SU-DHL-6 (cell line): Measurements from ENCODE around the gene UGT3A1.

Source experiments
- H2AFZ ChIP-seq: fragments of 200-600 bp; sonication (generic); 2 replicates; pipeline ENCODE4 v1.6.1; 2014; ENCODE audit warnings: low read depth, mild to moderate bottlenecking, moderate library complexity, mixed read lengths, antibody characterized with exemption, low read length; ENCODE audit not compliant: severe bottlenecking
- H3F3A ChIP-seq: fragments of 200-600 bp; shearing (Covaris generic); 2 replicates; pipeline ENCODE4 v1.6.0; 2016; ENCODE audit warnings: antibody characterized with exemption, mild to moderate bottlenecking; ENCODE audit not compliant: insufficient read depth
- H3K27ac ChIP-seq: fragments of 200-600 bp; sonication (generic); 2 replicates; pipeline ENCODE4 v1.5.1; 2016; ENCODE audit warnings: low read depth, mild to moderate bottlenecking, low read length, moderate library complexity, mixed read lengths
- H3K27me3 ChIP-seq: fragments of 200-600 bp; sonication (generic), shearing (Covaris generic); 2 replicates; pipeline ENCODE4 v1.6.0; 2014; ENCODE audit warnings: mild to moderate bottlenecking, low read length
- H3K36me3 ChIP-seq: fragments of 200-600 bp; sonication (generic); 2 replicates; pipeline ENCODE4 v1.6.1; 2014; ENCODE audit warnings: mild to moderate bottlenecking, low read length, mixed read lengths
- H3K4me2 ChIP-seq: fragments of 300-600, 200-600 bp; shearing (Covaris generic), sonication (generic); 2 replicates; pipeline ENCODE4 v1.6.0; 2014; ENCODE audit warnings: low read length, low read depth, mild to moderate bottlenecking; ENCODE audit not compliant: poor library complexity, severe bottlenecking
- H3K4me3 ChIP-seq: fragments of 200-600 bp; sonication (generic); 2 replicates; pipeline ENCODE4 v1.5.1; 2014; ENCODE audit warnings: antibody characterized with exemption, low read length, mild to moderate bottlenecking, mixed read lengths; ENCODE audit not compliant: insufficient read depth, poor library complexity, severe bottlenecking
- H3K79me2 ChIP-seq: fragments of 200-600 bp; sonication (generic); 2 replicates; pipeline ENCODE4 v1.6.1; 2014; ENCODE audit warnings: mild to moderate bottlenecking, low read length, moderate library complexity; ENCODE audit not compliant: insufficient read depth
- H3K9ac ChIP-seq: fragments of 200-600 bp; sonication (generic); 2 replicates; pipeline ENCODE4 v1.7.0; 2014; ENCODE audit warnings: mild to moderate bottlenecking, low read length
- H3K9me2 ChIP-seq: fragments of 200-600 bp; sonication (generic); replicated peaks from 2 replicates; pipeline ENCODE4 v1.6.1; 2014; ENCODE audit warnings: low read length; ENCODE audit not compliant: insufficient read depth
- H3K9me3 ChIP-seq: fragments of 200-600 bp; sonication (generic); 2 replicates; pipeline ENCODE4 v1.6.1; 2014; ENCODE audit warnings: low read length, mixed read lengths; ENCODE audit not compliant: insufficient read depth
- H4K20me1 ChIP-seq: fragments of 200-600 bp; sonication (generic); 2 replicates; pipeline ENCODE4 v1.6.1; 2014; ENCODE audit warnings: low read depth, mild to moderate bottlenecking, antibody characterized with exemption, low read length, moderate library complexity, mixed read lengths
- EZH2phosphoT487 ChIP-seq: fragments of 200-600 bp; sonication (generic), shearing (Covaris generic); conservative IDR thresholded peaks from 2 replicates; pipeline ENCODE4 v1.6.1; 2018; ENCODE audit warnings: mild to moderate bottlenecking, antibody characterized with exemption, low read length, moderate library complexity, mixed read lengths
- TF ChIP-seq, protein P1 (sequence below): fragments of 200-600 bp; sonication (generic); IDR thresholded peaks from one replicate; pipeline ENCODE4 v1.5.1; 2017; ENCODE audit warnings: antibody characterized with exemption, mild to moderate bottlenecking, low read length, moderate library complexity; ENCODE audit not compliant: insufficient read depth, poor library complexity, severe bottlenecking

UGT3A1 gene

DNA sequence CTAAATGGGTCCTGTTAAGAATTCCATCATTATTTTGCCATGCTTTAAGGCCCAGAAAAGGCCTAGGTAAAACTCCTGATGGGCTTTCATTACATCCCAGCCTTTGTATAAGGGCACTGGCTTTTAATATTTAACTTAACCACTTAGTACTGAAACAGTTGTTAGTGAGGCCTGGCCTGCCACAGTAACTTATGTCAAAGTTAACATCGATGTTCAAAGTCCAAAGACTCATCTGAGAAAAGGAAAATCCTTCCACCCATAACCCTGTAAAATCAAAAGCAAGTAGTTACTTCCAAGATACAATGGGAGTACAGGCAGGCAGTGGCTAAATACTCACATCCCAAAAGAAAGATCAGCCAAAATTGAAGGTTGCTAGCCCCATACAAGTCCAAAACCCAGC lies 15.0 kb upstream of the UGT3A1 start:
- H3K9me2 ChIP-seq, result no peaks in the 10 kb centered on the region
- H3K27me3 ChIP-seq, result no peaks in the 10 kb centered on the region
- H3K79me2 ChIP-seq, result no peaks in the 10 kb centered on the region
- no peaks in the 10 kb centered on the region for H3F3A ChIP-seq
- no peak overlapping the region for H2AFZ ChIP-seq
- TF ChIP-seq, protein P1, sequence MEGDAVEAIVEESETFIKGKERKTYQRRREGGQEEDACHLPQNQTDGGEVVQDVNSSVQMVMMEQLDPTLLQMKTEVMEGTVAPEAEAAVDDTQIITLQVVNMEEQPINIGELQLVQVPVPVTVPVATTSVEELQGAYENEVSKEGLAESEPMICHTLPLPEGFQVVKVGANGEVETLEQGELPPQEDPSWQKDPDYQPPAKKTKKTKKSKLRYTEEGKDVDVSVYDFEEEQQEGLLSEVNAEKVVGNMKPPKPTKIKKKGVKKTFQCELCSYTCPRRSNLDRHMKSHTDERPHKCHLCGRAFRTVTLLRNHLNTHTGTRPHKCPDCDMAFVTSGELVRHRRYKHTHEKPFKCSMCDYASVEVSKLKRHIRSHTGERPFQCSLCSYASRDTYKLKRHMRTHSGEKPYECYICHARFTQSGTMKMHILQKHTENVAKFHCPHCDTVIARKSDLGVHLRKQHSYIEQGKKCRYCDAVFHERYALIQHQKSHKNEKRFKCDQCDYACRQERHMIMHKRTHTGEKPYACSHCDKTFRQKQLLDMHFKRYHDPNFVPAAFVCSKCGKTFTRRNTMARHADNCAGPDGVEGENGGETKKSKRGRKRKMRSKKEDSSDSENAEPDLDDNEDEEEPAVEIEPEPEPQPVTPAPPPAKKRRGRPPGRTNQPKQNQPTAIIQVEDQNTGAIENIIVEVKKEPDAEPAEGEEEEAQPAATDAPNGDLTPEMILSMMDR, result no peak
- no peak for TF ChIP-seq EZH2phosphoT487
- no peaks in the 10 kb centered on the region for H3K36me3 ChIP-seq
- no peak overlapping the region for H3K4me3 ChIP-seq
- H3K27ac ChIP-seq, result no peak overlapping the region
- peaks cover 5% of the 10 kb centered on the region; the same call in 1 of the 2 replicates for H3K9me3 ChIP-seq
- no peak overlapping the region for H3K4me2 ChIP-seq
- no peak overlapping the region for H3K9ac ChIP-seq
- no peaks in the 10 kb centered on the region for H4K20me1 ChIP-seq

DNA sequence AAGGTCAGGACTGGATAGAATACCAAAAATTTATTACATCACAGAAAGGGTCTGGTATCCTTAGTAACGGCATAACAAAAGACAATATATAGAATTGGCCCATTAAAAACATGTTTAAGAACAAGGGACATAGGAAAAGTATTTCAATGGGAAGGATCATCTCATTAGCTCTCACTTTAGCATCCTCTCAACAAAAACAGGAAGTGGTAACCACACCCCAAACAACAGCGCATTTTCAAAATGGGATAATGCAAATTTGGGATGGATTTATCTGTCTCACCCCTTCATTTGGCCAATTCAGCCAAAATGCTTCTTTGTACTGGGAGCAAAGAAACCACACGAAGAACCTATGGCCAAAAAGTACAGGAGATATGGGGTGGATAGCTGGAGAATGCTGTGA lies 9.8 kb upstream of the UGT3A1 start:
- no peaks in the 10 kb centered on the region for H3K9me3 ChIP-seq
- no peaks in the 10 kb centered on the region for H3K27me3 ChIP-seq
- no peaks in the 10 kb centered on the region for H3K36me3 ChIP-seq
- H3K4me3 ChIP-seq, result no peak overlapping the region
- no peak overlapping the region for H3K4me2 ChIP-seq
- no peaks in the 10 kb centered on the region for H3K79me2 ChIP-seq
- no peak overlapping the region for H3K9ac ChIP-seq
- no peaks in the 10 kb centered on the region for H4K20me1 ChIP-seq
- H2AFZ ChIP-seq, result no peak overlapping the region
- no peaks in the 10 kb centered on the region for H3F3A ChIP-seq
- no peak overlapping the region for H3K27ac ChIP-seq
- no peaks in the 10 kb centered on the region for H3K9me2 ChIP-seq
- no peak for TF ChIP-seq EZH2phosphoT487
- TF ChIP-seq, protein P1, result no peak

DNA sequence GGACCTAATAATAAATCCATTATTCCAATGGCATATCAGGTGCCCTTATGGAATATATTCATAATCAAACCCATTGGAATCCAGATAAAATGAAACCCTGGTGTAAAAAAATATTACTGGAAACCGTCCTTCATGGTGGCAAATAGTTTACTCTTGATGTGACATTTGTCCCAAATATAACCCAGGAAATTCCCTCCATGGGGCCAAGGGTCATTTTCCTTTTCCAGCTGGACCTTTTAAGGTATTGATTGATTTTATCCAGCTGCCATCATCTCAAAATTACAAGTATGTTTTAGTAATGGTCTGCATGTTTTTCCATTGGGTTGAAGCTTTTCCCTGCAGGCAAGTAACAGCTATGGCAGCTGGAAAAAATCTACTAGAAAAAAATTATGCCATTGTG lies 8.4 kb upstream of the UGT3A1 start:
- H2AFZ ChIP-seq, result no peak overlapping the region
- no peaks in the 10 kb centered on the region for H3K27me3 ChIP-seq
- H3K9me3 ChIP-seq, result no peaks in the 10 kb centered on the region
- H3K27ac ChIP-seq, result no peak overlapping the region
- TF ChIP-seq, protein P1, result no peak
- no peak for TF ChIP-seq EZH2phosphoT487
- no peaks in the 10 kb centered on the region for H3K9me2 ChIP-seq
- no peaks in the 10 kb centered on the region for H3F3A ChIP-seq
- H4K20me1 ChIP-seq, result no peaks in the 10 kb centered on the region
- no peaks in the 10 kb centered on the region for H3K79me2 ChIP-seq
- no peak overlapping the region for H3K9ac ChIP-seq
- H3K4me3 ChIP-seq, result no peak overlapping the region
- H3K36me3 ChIP-seq, result no peaks in the 10 kb centered on the region
- H3K4me2 ChIP-seq, result no peak overlapping the region
